ENCODE data around the gene CTR9. TPM values are rescaled to one million over a fixed set of nuclear protein-coding genes. Genes with fewer than 3 reads are reported as not detected.
A peak's percentile ranks its signal among the peaks of the same experiment; 100 is the strongest.

Gene CTR9
- total RNA-seq, 8 experiments from 2014 or later: 19.8 to 55.0 (median 30.6) TPM

DNA sequence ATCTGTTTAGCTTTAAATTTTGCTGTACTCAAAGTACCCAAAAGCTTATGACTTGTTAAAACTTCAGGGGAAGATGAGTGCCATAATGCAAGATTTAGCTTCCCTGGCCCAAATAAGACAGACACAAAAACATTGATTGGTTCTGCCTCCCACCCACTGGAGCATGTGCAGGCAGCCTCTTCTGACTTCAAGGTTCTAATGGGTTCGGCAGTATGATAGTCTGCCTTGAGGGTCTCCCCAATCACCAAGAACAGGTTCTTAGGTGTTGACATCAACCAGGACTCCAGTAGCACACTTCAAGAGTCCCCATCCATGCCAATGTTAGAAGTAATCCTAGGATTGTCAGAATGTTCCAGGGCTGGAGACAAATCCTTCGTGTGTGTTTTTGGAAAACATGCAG, 45.1 kb downstream of the CTR9 start:
- in situ Hi-C loops (cut with MboI; ENCODE audit: low pct_unique_long_range_greater_than_20kb in 2 of 9, low sequenced_read_pairs in 9 of 9, unreplicated experiment in 9 of 9): loop anchor here in 4 of 9 experiments (10.0 to 25.0 kb wide), 4 partner anchors 116 to 991 kb away; no protein-coding TSS in a partner anchor
- H3K27ac ChIP-seq: no peak overlapping the region

GRCh38 chr11:10797001-10797400, 46.0 kb downstream of the CTR9 start:
- H3K27ac ChIP-seq: no peak overlapping the region
- no peak for ATAC-seq (replicated peaks in 6 of 8)
- peaks cover 0 to 3% of the 10 kb centered on the region in 2 donors for H3K4me1 ChIP-seq (replicated peaks in 1 of 2)
- WGBS, 10 experiments: 25 to 100% (median 91%) methylated on average over 1 to 2 of the region's 2 CpGs; no CpG with 5 or more reads in 2 of the 10 experiments
- in situ Hi-C loops (cut with MboI; ENCODE audit: low pct_unique_long_range_greater_than_20kb in 2 of 9, low sequenced_read_pairs in 9 of 9, unreplicated experiment in 9 of 9): loop anchor here in 4 of 9 experiments (10.0 to 25.0 kb wide), 4 partner anchors 115 to 990 kb away; no protein-coding TSS in a partner anchor
- H3K4me3 ChIP-seq: no peak overlapping the region

More for the DNA sequence above, 45.1 kb downstream of the CTR9 start:
- ATAC-seq (replicated peaks in 6 of 8): no peak
- Histone ChIP-seq H3K4me3 (no peak overlapping the region), H3K4me1 (replicated peaks in 1 of 2) (peaks cover 0 to 3% of the 10 kb centered on the region in 2 donors)
- WGBS, 10 experiments: 0 to 100% (median 51%) methylated on average over 1 to 2 of the region's 2 CpGs; no CpG with 5 or more reads in 4 of the 10 experiments

DNA sequence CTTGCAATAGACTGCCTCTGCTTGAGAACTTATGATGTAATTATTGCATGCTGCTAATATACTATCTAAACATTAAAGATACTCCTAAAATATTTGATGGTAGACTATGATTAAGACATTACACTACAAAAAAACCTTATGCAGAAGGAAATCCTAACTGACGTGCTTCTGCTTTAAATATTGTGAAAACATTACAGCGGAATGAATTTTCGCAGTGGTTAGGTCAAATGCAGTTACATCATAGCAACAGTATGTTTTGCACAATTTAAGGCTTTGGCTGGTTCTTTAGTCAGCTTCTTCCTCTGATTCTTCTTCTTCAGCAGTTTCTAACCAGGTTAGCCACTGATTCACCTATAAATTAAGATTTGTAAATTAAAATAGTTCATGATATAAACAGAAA, 46.5 kb downstream of the CTR9 start:
- Histone ChIP-seq H3K4me3 (no peak overlapping the region), H3K4me1 (replicated peaks in 1 of 2) (peaks cover 0 to 3% of the 10 kb centered on the region in 2 donors), H3K27ac (no peak overlapping the region)
- no peak for ATAC-seq (replicated peaks in 6 of 8)
- WGBS, 10 experiments: 53 to 100% (median 93%) methylated on average over 2 to 3 of the region's 3 CpGs; no CpG with 5 or more reads in 3 of the 10 experiments
- in situ Hi-C loops (cut with MboI; ENCODE audit: low pct_unique_long_range_greater_than_20kb in 2 of 9, low sequenced_read_pairs in 9 of 9, unreplicated experiment in 9 of 9): loop anchor here in 4 of 9 experiments (10.0 to 25.0 kb wide), 4 partner anchors 115 to 990 kb away; no protein-coding TSS in a partner anchor

DNA sequence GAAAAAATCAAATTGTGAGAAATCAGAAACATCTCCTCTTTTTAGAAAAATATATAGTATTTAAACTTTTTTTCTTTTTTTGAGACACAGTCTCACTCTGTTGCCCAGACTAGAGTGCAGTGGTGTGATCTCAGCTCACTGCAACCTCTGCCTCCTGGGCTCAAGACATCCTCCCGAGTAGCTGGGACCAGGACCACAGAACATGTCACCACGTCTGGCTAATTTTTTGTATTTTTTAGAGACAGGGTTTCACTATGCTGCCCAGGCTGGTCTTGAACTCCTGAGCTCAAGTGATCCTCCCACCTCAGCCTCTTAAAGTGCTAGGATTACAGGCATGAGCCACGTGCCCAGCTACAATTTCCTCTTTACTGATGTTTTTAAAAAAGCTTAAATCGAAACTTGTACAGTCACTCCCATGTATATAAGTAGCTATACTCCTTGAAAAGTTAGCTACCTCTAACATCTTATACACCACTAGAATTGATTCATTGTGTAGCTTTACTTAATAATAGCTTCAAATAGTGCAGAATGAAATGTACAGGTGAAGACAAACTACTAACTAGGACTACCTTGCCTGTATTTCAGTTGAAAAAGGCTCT, 47.4 kb downstream of the CTR9 start:
- WGBS, 10 experiments: 46 to 100% (median 75%) methylated on average over 1 to 4 of the region's 4 CpGs; no CpG with 5 or more reads in 4 of the 10 experiments
- in situ Hi-C loops (cut with MboI; ENCODE audit: low pct_unique_long_range_greater_than_20kb in 2 of 9, low sequenced_read_pairs in 9 of 9, unreplicated experiment in 9 of 9): loop anchor here in 4 of 9 experiments (10.0 to 25.0 kb wide), 4 partner anchors 114 to 989 kb away; no protein-coding TSS in a partner anchor
- H3K4me1 ChIP-seq (replicated peaks in 1 of 2): peaks cover 0 to 3% of the 10 kb centered on the region in 2 donors
- no peak for ATAC-seq (replicated peaks in 6 of 8)
- H3K4me3 ChIP-seq: no peak overlapping the region
- H3K27ac ChIP-seq: no peak overlapping the region

GRCh38 chr11:10800292-10800691, 49.2 kb downstream of the CTR9 start:
- no peak overlapping the region for H3K4me3 ChIP-seq
- 88 to 100% (median 100%) methylated on average over 1 to 2 of the region's 2 CpGs; no CpG with 5 or more reads in 1 of the 10 experiments for WGBS, 10 experiments
- no peak for ATAC-seq (replicated peaks in 6 of 8)
- H3K4me1 ChIP-seq (replicated peaks in 1 of 2): peaks cover 5 to 6% of the 10 kb centered on the region in 2 donors
- in situ Hi-C loops (cut with MboI; ENCODE audit: low pct_unique_long_range_greater_than_20kb in 2 of 9, low sequenced_read_pairs in 9 of 9, unreplicated experiment in 9 of 9): no loop called here
- H3K27ac ChIP-seq: no peak overlapping the region

DNA sequence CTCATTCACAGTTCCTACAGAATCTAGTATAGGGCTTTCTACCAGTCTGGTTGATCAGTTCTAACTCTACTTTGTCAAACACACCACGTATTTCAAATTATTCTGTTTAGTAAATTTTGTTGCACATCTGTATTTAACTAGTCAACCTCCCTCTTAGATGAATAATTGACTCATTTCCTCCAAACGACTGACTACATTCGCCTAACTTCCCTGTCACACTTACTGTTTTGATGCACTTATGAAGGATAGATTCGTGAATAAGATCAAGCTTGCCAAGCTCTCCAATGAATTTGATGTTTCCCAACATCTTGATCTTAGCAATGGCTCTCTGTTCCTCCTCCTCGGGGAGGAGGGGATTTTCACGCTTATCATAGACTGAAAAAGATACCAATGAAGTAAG, 52.6 kb downstream of the CTR9 start:
- 30 to 100% (median 86%) methylated on average over 1 to 6 of the region's 6 CpGs for WGBS, 10 experiments
- no peak for ATAC-seq (replicated peaks in 6 of 8)
- Histone ChIP-seq H3K27ac (no peak overlapping the region), H3K4me1 (replicated peaks in 1 of 2) (peaks cover 18 to 24% of the 10 kb centered on the region in 2 donors), H3K4me3 (no peak overlapping the region)
- in situ Hi-C loops (cut with MboI; ENCODE audit: low pct_unique_long_range_greater_than_20kb in 2 of 9, low sequenced_read_pairs in 9 of 9, unreplicated experiment in 9 of 9): no loop called here

- in situ Hi-C loops (cut with MboI; ENCODE audit: low pct_unique_long_range_greater_than_20kb in 2 of 9, low sequenced_read_pairs in 9 of 9, unreplicated experiment in 9 of 9): no loop called here
- ATAC-seq (replicated peaks in 6 of 8): no peak
- peaks cover 17 to 27% of the 10 kb centered on the region in 2 donors for H3K4me1 ChIP-seq (replicated peaks in 1 of 2)
- no peak overlapping the region for H3K4me3 ChIP-seq
- H3K27ac ChIP-seq: no peak overlapping the region
- 42 to 100% (median 93%) methylated on average over 1 to 8 of the region's 8 CpGs for WGBS, 10 experiments
Observed at GRCh38 chr11:10805741-10806140, 54.7 kb downstream of the CTR9 start.

GRCh38 chr11:10806206-10806605, 55.2 kb downstream of the CTR9 start:
- H3K4me1 ChIP-seq (replicated peaks in 1 of 2): peaks cover 16 to 30% of the 10 kb centered on the region in 2 donors
- 38 to 100% (median 87%) methylated on average over 1 to 4 of the region's 4 CpGs; no CpG with 5 or more reads in 1 of the 10 experiments for WGBS, 10 experiments
- H3K4me3 ChIP-seq: peak overlapping the region in 2 of 5 donors; percentile 56 to 60
- in situ Hi-C loops (cut with MboI; ENCODE audit: low pct_unique_long_range_greater_than_20kb in 2 of 9, low sequenced_read_pairs in 9 of 9, unreplicated experiment in 9 of 9): no loop called here
- H3K27ac ChIP-seq: no peak overlapping the region
- no peak for ATAC-seq (replicated peaks in 6 of 8)

- peak overlapping the region; percentile 98 to 99 for H3K27ac ChIP-seq
- H3K4me1 ChIP-seq (replicated peaks in 1 of 2): peaks cover 16 to 30% of the 10 kb centered on the region in 2 donors
- ATAC-seq (replicated peaks in 6 of 8): peak in 5 of 8 experiments; percentile 2 to 15 (median 14)
- 0 to 3% (median 1%) methylated on average over 5 to 20 of the region's 39 CpGs for WGBS, 10 experiments
- in situ Hi-C loops (cut with MboI; ENCODE audit: low pct_unique_long_range_greater_than_20kb in 2 of 9, low sequenced_read_pairs in 9 of 9, unreplicated experiment in 9 of 9): no loop called here
- peak overlapping the region; percentile 56 to 99 (median 67) for H3K4me3 ChIP-seq
Observed at GRCh38 chr11:10807493-10808234, 56.6 kb downstream of the CTR9 start.

DNA sequence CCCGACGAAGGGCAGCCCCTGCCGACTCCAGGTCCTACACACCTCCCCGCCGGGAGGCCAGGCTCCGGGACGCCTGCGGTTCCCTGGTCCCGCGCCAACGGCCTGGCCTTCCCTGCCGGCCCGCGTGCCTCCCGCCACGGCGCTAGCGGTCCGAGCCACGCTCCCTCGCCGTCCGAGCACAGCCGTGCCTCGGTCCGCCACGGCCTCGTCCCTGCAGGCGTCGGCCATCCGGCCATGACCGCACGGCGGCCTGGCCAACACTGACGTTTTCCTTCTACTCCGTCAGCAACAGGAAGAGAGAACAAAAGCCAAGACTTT, 57.1 kb downstream of the CTR9 start:
- in situ Hi-C loops (cut with MboI; ENCODE audit: low pct_unique_long_range_greater_than_20kb in 2 of 9, low sequenced_read_pairs in 9 of 9, unreplicated experiment in 9 of 9): no loop called here

GRCh38 chr11:10808553-10809372, 57.7 kb downstream of the CTR9 start, which contains the start of gene EIF4G2:
Gene EIF4G2, minus strand, starts transcription at chr11:10808926.
- WGBS, 10 experiments: 0 to 14% (median 0%) methylated on average over 2 to 21 of the region's 65 CpGs; no CpG with 5 or more reads in 4 of the 10 experiments
- Histone ChIP-seq H3K4me1 (replicated peaks in 1 of 2) (peaks cover 16 to 30% of the 10 kb centered on the region in 2 donors), H3K4me3 (peak within 1 kb of the TSS; percentile 56 to 99 (median 67)), H3K27ac (peak within 1 kb of the TSS; percentile 98 to 99)
- ATAC-seq (replicated peaks in 6 of 8): peak; percentile 91 to 95 (median 94)
- in situ Hi-C loops (cut with MboI; ENCODE audit: low pct_unique_long_range_greater_than_20kb in 2 of 9, low sequenced_read_pairs in 9 of 9, unreplicated experiment in 9 of 9): no loop called here

More for the DNA sequence above, 57.1 kb downstream of the CTR9 start:
- H3K4me1 ChIP-seq (replicated peaks in 1 of 2): peaks cover 16 to 30% of the 10 kb centered on the region in 2 donors
- ATAC-seq (replicated peaks in 6 of 8): peak in 7 of 8 experiments; percentile 1 to 16 (median 4)
- H3K4me3 ChIP-seq: peak overlapping the region; percentile 56 to 99 (median 67)
- peak overlapping the region; percentile 98 to 99 for H3K27ac ChIP-seq
- 0 to 20% (median 0%) methylated on average over 1 to 21 of the region's 36 CpGs; no CpG with 5 or more reads in 4 of the 10 experiments for WGBS, 10 experiments

DNA sequence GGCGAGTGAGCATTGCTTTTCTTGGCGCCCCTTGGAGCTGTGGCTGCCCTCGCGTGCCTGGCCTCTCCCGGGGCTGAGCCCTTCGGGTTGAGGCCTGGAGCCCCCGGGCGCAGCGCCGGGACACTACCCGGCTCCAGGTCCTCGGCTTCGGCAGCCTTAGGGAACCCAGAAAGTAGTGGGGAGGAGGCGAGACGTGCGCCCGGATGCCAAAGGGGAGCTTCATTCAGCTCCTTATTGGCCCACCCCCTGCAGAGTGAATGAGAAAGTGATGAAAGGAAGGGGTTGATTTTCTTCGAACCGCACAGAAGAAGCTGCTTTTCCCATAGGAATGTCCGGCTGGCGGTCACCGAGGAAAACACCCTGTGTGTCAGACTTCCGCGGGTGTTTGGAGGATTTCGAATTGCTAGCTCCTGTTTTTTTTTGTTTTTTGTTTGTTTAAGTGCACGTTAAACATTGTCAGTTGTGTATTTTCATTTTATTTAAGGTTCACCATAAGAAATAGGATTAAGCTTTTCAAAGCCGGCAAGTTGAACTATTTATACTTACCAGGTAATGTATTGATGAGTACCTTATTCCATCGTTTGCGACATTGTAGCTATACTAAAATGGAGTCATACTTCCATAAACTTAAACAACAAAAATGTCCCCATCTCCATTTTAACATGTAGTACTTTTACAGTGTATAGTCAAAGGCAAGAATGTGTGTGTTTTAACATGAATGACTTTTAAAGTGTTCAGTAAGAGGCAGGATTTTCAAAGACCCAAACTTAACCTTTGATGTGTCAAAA, 58.5 kb downstream of the CTR9 start:
- Histone ChIP-seq H3K27ac (peak overlapping the region; percentile 94 to 96), H3K4me1 (replicated peaks in 1 of 2) (peaks cover 16 to 30% of the 10 kb centered on the region in 2 donors), H3K4me3 (peak overlapping the region; percentile 56 to 99 (median 67))
- in situ Hi-C loops (cut with MboI; ENCODE audit: low pct_unique_long_range_greater_than_20kb in 2 of 9, low sequenced_read_pairs in 9 of 9, unreplicated experiment in 9 of 9): no loop called here
- 0 to 31% (median 1%) methylated on average over 2 to 9 of the region's 29 CpGs for WGBS, 10 experiments
- peak; percentile 16 to 49 (median 42) for ATAC-seq (replicated peaks in 6 of 8)

Measured in motor neuron (in vitro differentiated cells).